Caco-2 (cell line): ENCODE measurements around the gene ST3GAL3. TPM values are rescaled to one million over a fixed set of nuclear protein-coding genes. Genes with fewer than 3 reads are reported as not detected.

ENCODE experiments used
- BruUV-seq: library from RNA; stranded (reverse); fragments of 400-500 nt; replicated peaks from 2 replicates; lab custom pipeline; 2021; lab: Mats Ljungman, UMichigan
- CTCF ChIA-PET: fragments of 300-600 bp; sonication (Branson Sonifier 250); formaldehyde crosslinking; loops from one replicate; lab custom pipeline; 2022; ENCODE audit warnings: antibody characterized with exemption; lab: Charles Lee
- POLR2A ChIA-PET: fragments of 300-600 bp; sonication (Branson Sonifier 250); formaldehyde crosslinking; loops from one replicate; lab custom pipeline; 2022; ENCODE audit warnings: antibody characterized with exemption; lab: Charles Lee
- DNase-seq, 2 experiments: peaks; one replicate each; pipeline versions ENCODE4 v3.0.0 to v3.0.0-alpha.2; 2020 to 2022
- H3K27me3 ChIP-seq: replicated peaks from 2 replicates; pipeline ENCODE4 v1.6.0; 2011; ENCODE audit warnings: low read length; ENCODE audit not compliant: control insufficient read depth, insufficient read depth
- H3K36me3 ChIP-seq: 2 replicates; pipeline ENCODE4 v1.5.1; 2011; ENCODE audit warnings: low read length; ENCODE audit not compliant: control insufficient read depth, insufficient read depth
- H3K4me1 ChIP-seq: fragments of 250-450 bp; sonication (Bioruptor Pico); 2 replicates; pipeline ENCODE4 v1.5.1; 2020; ENCODE audit warnings: mild to moderate bottlenecking
- H3K4me3 ChIP-seq: 2 replicates; pipeline ENCODE4 v1.5.1; 2011; ENCODE audit warnings: low read depth, mild to moderate bottlenecking, control low read depth, low read length
- H3K9me3 ChIP-seq: fragments of 250-450 bp; sonication (Bioruptor Pico); 2 replicates; pipeline ENCODE4 v1.5.1; 2020; ENCODE audit warnings: mild to moderate bottlenecking, moderate library complexity
- H3K27ac Mint-ChIP-seq: one replicate; pipeline ENCODE4 v1.8.0; 2022; ENCODE audit warnings: mixed read lengths; ENCODE audit not compliant: unreplicated experiment
- H3K27me3 Mint-ChIP-seq: one replicate; pipeline ENCODE4 v1.8.0; 2022; ENCODE audit warnings: mixed read lengths; ENCODE audit not compliant: insufficient read depth, unreplicated experiment
- H3K36me3 Mint-ChIP-seq: one replicate; pipeline ENCODE4 v1.8.0; 2022; ENCODE audit warnings: mild to moderate bottlenecking, mixed read lengths; ENCODE audit not compliant: insufficient read depth, unreplicated experiment
- H3K4me1 Mint-ChIP-seq: one replicate; pipeline ENCODE4 v1.8.0; 2022; ENCODE audit warnings: low read depth, mixed read lengths; ENCODE audit not compliant: unreplicated experiment
- H3K4me3 Mint-ChIP-seq: one replicate; pipeline ENCODE4 v1.8.0; 2022; ENCODE audit warnings: mild to moderate bottlenecking, moderate library complexity, mixed read lengths; ENCODE audit not compliant: unreplicated experiment
- H3K9me3 Mint-ChIP-seq: one replicate; pipeline ENCODE4 v1.8.0; 2022; ENCODE audit warnings: mixed read lengths; ENCODE audit not compliant: unreplicated experiment
- CTCF ChIP-seq, 2 experiments: fragments of 200-600 bp in 1 of 2; IDR thresholded peaks; 1 replicate in 1 of 2; 2 replicates in 1 of 2; pipeline versions ENCODE4 v1.5.1 to v1.8.0; 2011 to 2022; ENCODE audit warnings: antibody characterized with exemption in 1 of 2, control low read depth in 1 of 2, inconsistent platforms in 1 of 2, low read depth in 1 of 2, low read length in 1 of 2, mild to moderate bottlenecking in 1 of 2, moderate library complexity in 1 of 2; ENCODE audit not compliant: insufficient read depth in 1 of 2, severe bottlenecking in 1 of 2, unreplicated experiment in 1 of 2
- intact Hi-C: fragments of 100-400 bp; cut with micrococcal nuclease; formaldehyde crosslinking; loops from one replicate; pipeline ENCODE4 v1.10.0; 2022; ENCODE audit not compliant: unreplicated experiment
- total RNA-seq: library from RNA; stranded (reverse); gene quantifications from 2 replicates; pipeline ENCODE4 v1.2.3, GENCODE V29; 2022

The ST3GAL3 gene
- total RNA-seq, 1 experiment from 2014 or later = 5.6 TPM

DNA sequence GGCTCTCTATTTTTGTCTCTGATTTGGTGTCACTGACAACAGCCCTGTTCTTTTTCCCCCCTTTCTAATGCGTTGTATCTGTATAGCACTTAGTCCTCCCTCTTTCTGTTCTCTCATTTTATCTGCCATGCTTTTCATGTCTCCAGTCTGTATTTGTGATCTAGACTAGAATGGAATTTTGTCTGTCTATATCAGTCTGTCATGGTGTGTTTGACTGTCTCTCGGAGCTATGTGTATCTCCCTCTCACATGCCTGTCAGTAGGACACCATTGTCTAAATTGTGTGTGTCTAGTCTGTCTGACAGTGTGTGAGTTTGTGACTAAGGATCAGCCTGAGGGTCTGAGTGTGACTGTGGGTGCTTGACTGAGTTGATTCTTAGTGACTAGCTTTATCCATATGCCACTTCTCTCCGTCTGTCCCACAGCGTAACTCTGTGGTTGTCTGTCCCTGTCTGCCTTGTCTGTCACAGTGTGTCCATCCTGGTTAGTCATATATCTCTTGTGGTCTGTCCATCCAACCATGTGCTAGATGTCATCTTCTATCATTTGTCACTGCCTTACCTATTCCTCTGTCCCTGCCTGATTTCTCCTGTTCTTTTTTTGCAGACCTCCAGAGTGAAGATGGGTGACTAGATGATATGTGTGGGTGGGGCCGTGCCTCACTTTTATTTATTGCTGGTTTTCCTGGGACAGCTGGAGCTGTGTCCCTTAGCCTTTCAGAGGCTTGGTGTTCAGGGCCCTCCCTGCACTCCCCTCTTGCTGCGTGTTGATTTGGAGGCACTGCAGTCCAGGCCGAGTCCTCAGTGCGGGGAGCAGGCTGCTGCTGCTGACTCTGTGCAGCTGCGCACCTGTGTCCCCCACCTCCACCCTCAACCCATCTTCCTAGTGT is 270.3 kb downstream of the ST3GAL3 start:
- H3K27me3 Mint-ChIP-seq = no peaks in the 10 kb centered on the region
- peaks cover 45% of the 10 kb centered on the region for H3K36me3 Mint-ChIP-seq
- H3K4me1 Mint-ChIP-seq = peaks cover 24% of the 10 kb centered on the region
- DNase-seq = no peak
- Histone ChIP-seq H3K9me3 (no peaks in the 10 kb centered on the region), H3K36me3 (peaks cover 3% of the 10 kb centered on the region), H3K27me3 (no peaks in the 10 kb centered on the region), H3K4me1 (peaks cover 21% of the 10 kb centered on the region), H3K4me3 (no peak overlapping the region; the same call in 1 of the 2 replicates)
- ChIA-PET CTCF (interaction anchor here (1.0 kb wide), 1 partner anchor 14 kb away, joined by 3 read pairs; no protein-coding TSS in a partner anchor), POLR2A (no interaction called here)
- no peak for TF ChIP-seq CTCF (IDR thresholded peaks at IDR 0.05; ENCODE audit: insufficient read depth in 1 of 2, low read depth in 1 of 2, low read length in 1 of 2, severe bottlenecking in 1 of 2, unreplicated experiment in 1 of 2)
- H3K4me3 Mint-ChIP-seq = peak overlapping the region; percentile 91
- intact Hi-C loops = no loop called here
- H3K27ac Mint-ChIP-seq = no peak overlapping the region
- BruUV-seq = no TSS peak
- no peaks in the 10 kb centered on the region for H3K9me3 Mint-ChIP-seq

DNA sequence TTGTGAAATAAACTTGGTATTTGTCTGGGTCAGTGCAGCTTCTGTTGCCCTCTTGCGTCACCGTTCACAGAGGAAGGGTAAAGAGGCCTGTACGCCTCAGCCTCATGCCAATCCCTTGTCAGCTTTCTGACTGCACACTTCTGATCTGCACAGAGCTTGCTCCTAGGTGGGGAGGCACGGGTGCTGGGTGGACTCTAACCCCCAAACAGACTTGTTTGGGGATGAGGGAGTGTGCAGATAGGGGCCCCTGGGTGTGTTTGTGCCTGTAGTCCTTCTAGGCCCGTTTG is 270.9 kb downstream of the ST3GAL3 start:
- DNase-seq = no peak

More for the DNA sequence above, 270.9 kb downstream of the ST3GAL3 start:
- H3K36me3 ChIP-seq = peaks cover 3% of the 10 kb centered on the region
- intact Hi-C loops = no loop called here
- Mint-ChIP-seq H3K4me3 (peak overlapping the region; percentile 91), H3K27ac (no peak overlapping the region), H3K9me3 (no peaks in the 10 kb centered on the region), H3K4me1 (peaks cover 24% of the 10 kb centered on the region), H3K27me3 (no peaks in the 10 kb centered on the region), H3K36me3 (peaks cover 45% of the 10 kb centered on the region)
- POLR2A ChIA-PET = no interaction called here
- CTCF ChIA-PET = no interaction called here
- no TSS peak for BruUV-seq
- H3K4me3 ChIP-seq = peak overlapping the region; percentile 80
- no peak for TF ChIP-seq CTCF (IDR thresholded peaks at IDR 0.05; ENCODE audit: insufficient read depth in 1 of 2, low read depth in 1 of 2, low read length in 1 of 2, severe bottlenecking in 1 of 2, unreplicated experiment in 1 of 2)
- no peaks in the 10 kb centered on the region for H3K27me3 ChIP-seq
- peaks cover 21% of the 10 kb centered on the region for H3K4me1 ChIP-seq
- no peaks in the 10 kb centered on the region for H3K9me3 ChIP-seq
